Astrocyte (in vitro differentiated cells and primary cell): Measurements from ENCODE around the gene FAM151A. TPM values are rescaled to one million over a fixed set of nuclear protein-coding genes. Genes with fewer than 3 reads are reported as not detected.

ENCODE experiments used
- DNase-seq: peaks from one replicate; pipeline ENCODE4 v3.0.0-alpha.2; 2010; ENCODE audit warnings: low read depth
- FAIRE-seq: peaks from 2 replicates; lab custom pipeline; 2011; peaks lifted over from hg19 to GRCh38; lab: Jason Lieb, UNC
- H2AFZ ChIP-seq: 2 replicates; pipeline ENCODE4 v1.6.0; 2012; ENCODE audit warnings: low read depth, low read length, inconsistent platforms
- H3K27ac ChIP-seq: 2 replicates; pipeline ENCODE4 v1.5.1; 2011; ENCODE audit warnings: low read depth, low read length, inconsistent platforms
- H3K27me3 ChIP-seq: 2 replicates; pipeline ENCODE4 v1.6.0; 2011; ENCODE audit warnings: low read length, inconsistent platforms; ENCODE audit not compliant: insufficient read depth
- H3K36me3 ChIP-seq: 2 replicates; pipeline ENCODE4 v1.5.1; 2011; ENCODE audit warnings: low read length, inconsistent platforms; ENCODE audit not compliant: insufficient read depth
- H3K4me1 ChIP-seq: 2 replicates; pipeline ENCODE4 v1.5.1; 2011; ENCODE audit warnings: low read length, inconsistent platforms; ENCODE audit not compliant: insufficient read depth
- H3K4me2 ChIP-seq: 2 replicates; pipeline ENCODE4 v1.6.0; 2012; ENCODE audit warnings: low read length, inconsistent platforms
- H3K4me3 ChIP-seq: 2 replicates; pipeline ENCODE4 v1.5.1; 2011; ENCODE audit warnings: low read depth, mild to moderate bottlenecking, low read length, inconsistent platforms; ENCODE audit not compliant: insufficient read depth
- H3K79me2 ChIP-seq: 2 replicates; pipeline ENCODE4 v1.6.0; 2012; ENCODE audit warnings: mild to moderate bottlenecking, low read length, inconsistent platforms; ENCODE audit not compliant: insufficient read depth
- H3K9ac ChIP-seq: 2 replicates; pipeline ENCODE4 v1.6.0; 2012; ENCODE audit warnings: mild to moderate bottlenecking, low read length, inconsistent platforms
- H3K9me3 ChIP-seq: 2 replicates; pipeline ENCODE4 v1.5.1; 2012; ENCODE audit warnings: low read depth, mild to moderate bottlenecking, low read length, inconsistent platforms; ENCODE audit not compliant: insufficient read depth
- H4K20me1 ChIP-seq: 2 replicates; pipeline ENCODE4 v1.6.0; 2012; ENCODE audit warnings: low read length, inconsistent platforms; ENCODE audit not compliant: insufficient read depth
- H3K27ac Mint-ChIP-seq: one replicate; pipeline ENCODE4 v1.8.0; 2021; ENCODE audit warnings: mild to moderate bottlenecking, mixed read lengths; ENCODE audit not compliant: unreplicated experiment
- H3K27me3 Mint-ChIP-seq: one replicate; pipeline ENCODE4 v1.8.0; 2021; ENCODE audit warnings: low read depth, mixed read lengths; ENCODE audit not compliant: unreplicated experiment
- H3K36me3 Mint-ChIP-seq: one replicate; pipeline ENCODE4 v1.8.0; 2021; ENCODE audit warnings: low read depth, mixed read lengths; ENCODE audit not compliant: unreplicated experiment
- H3K4me1 Mint-ChIP-seq: one replicate; pipeline ENCODE4 v1.8.0; 2021; ENCODE audit warnings: low read depth, mixed read lengths; ENCODE audit not compliant: unreplicated experiment
- H3K4me3 Mint-ChIP-seq: one replicate; pipeline ENCODE4 v1.8.0; 2021; ENCODE audit warnings: mild to moderate bottlenecking, moderate library complexity, mixed read lengths; ENCODE audit not compliant: unreplicated experiment
- H3K9me3 Mint-ChIP-seq: one replicate; pipeline ENCODE4 v1.8.0; 2021; ENCODE audit warnings: mild to moderate bottlenecking, mixed read lengths; ENCODE audit not compliant: unreplicated experiment
- EZH2 ChIP-seq: IDR thresholded peaks from 2 replicates; pipeline ENCODE4 v1.6.1; 2012; ENCODE audit warnings: mild to moderate bottlenecking, low read length, inconsistent platforms; ENCODE audit not compliant: insufficient read depth
- total RNA-seq: library from RNA; stranded (reverse); gene quantifications from 2 replicates; pipeline ENCODE4 v1.2.1, GENCODE V29; 2021
- TF ChIP-seq, protein P1 (sequence below): IDR thresholded peaks from 2 replicates; pipeline ENCODE4 v1.5.1; 2011; ENCODE audit warnings: low read depth, mild to moderate bottlenecking, inconsistent platforms, low read length, moderate library complexity; ENCODE audit not compliant: insufficient read depth

FAM151A gene
- total RNA-seq, 1 donor from 2014 or later, result not detected

DNA sequence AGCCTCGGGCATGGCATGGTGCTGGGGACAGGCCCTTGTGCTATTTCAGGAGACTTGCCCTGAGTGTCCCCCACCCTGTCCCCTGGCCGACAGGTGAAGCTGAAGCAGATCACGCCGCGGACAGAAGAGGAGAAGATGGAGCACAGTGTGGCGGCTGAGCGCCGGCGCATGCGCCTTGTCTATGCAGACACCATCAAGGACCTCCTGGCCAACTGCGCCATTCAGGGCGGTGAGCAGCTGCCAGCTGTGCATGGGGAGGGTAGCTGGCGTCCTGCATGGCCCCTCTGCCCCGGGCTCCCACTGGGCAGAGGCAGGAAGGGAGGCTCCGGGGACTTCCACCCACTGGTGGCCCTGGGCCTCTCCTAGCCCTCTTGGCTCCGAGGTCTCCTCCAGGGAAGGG lies 28.9 kb downstream of the FAM151A start:
- H2AFZ ChIP-seq, result no peak overlapping the region
- Mint-ChIP-seq H3K4me3 (no peak overlapping the region), H3K36me3 (no peaks in the 10 kb centered on the region), H3K27ac (no peak overlapping the region), H3K4me1 (peaks cover 4% of the 10 kb centered on the region), H3K27me3 (peaks cover 10% of the 10 kb centered on the region), H3K9me3 (no peaks in the 10 kb centered on the region)
- FAIRE-seq (no peak), DNase-seq (no peak)
- no peaks in the 10 kb centered on the region for H4K20me1 ChIP-seq
- H3K4me3 ChIP-seq, result no peak overlapping the region
- no peaks in the 10 kb centered on the region for H3K79me2 ChIP-seq
- no peaks in the 10 kb centered on the region for H3K36me3 ChIP-seq
- H3K4me1 ChIP-seq, result no peaks in the 10 kb centered on the region
- H3K9ac ChIP-seq, result no peak overlapping the region
- no peak overlapping the region for H3K27ac ChIP-seq
- TF ChIP-seq, protein P1, sequence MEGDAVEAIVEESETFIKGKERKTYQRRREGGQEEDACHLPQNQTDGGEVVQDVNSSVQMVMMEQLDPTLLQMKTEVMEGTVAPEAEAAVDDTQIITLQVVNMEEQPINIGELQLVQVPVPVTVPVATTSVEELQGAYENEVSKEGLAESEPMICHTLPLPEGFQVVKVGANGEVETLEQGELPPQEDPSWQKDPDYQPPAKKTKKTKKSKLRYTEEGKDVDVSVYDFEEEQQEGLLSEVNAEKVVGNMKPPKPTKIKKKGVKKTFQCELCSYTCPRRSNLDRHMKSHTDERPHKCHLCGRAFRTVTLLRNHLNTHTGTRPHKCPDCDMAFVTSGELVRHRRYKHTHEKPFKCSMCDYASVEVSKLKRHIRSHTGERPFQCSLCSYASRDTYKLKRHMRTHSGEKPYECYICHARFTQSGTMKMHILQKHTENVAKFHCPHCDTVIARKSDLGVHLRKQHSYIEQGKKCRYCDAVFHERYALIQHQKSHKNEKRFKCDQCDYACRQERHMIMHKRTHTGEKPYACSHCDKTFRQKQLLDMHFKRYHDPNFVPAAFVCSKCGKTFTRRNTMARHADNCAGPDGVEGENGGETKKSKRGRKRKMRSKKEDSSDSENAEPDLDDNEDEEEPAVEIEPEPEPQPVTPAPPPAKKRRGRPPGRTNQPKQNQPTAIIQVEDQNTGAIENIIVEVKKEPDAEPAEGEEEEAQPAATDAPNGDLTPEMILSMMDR, result no peak
- TF ChIP-seq EZH2, result no peak
- no peaks in the 10 kb centered on the region for H3K27me3 ChIP-seq
- H3K4me2 ChIP-seq, result no peak overlapping the region
- H3K9me3 ChIP-seq, result no peaks in the 10 kb centered on the region

DNA sequence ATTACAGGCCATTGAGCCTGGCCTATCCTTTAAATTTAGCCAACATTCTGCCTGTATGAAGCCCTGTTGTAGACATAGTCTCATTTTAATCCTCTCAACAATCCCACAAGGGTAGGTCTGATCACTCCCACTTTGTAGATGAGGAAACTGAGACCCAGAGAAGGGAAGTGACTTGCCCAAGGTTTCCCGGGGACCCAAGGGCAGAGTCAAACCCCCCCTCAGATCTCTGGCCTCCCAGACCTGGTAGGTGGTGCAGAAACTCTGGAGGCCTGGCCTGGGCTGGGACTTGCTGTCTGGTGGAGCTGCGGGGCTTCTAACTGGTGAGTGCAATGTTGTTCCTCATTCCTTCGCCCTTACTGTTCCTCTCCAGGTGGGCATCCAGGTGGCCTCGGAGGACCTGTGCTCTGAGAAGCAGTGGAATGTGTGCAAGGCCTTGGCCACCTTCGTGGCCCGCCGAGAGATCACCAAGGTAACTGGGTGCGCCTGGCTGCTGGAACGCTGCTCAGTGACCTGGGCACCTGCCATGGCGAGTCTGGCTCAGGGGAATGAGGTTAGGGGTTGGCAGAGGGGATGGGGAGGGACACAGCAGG lies 29.7 kb downstream of the FAM151A start:
- TF ChIP-seq EZH2, result no peak
- TF ChIP-seq, protein P1, result no peak

DNA sequence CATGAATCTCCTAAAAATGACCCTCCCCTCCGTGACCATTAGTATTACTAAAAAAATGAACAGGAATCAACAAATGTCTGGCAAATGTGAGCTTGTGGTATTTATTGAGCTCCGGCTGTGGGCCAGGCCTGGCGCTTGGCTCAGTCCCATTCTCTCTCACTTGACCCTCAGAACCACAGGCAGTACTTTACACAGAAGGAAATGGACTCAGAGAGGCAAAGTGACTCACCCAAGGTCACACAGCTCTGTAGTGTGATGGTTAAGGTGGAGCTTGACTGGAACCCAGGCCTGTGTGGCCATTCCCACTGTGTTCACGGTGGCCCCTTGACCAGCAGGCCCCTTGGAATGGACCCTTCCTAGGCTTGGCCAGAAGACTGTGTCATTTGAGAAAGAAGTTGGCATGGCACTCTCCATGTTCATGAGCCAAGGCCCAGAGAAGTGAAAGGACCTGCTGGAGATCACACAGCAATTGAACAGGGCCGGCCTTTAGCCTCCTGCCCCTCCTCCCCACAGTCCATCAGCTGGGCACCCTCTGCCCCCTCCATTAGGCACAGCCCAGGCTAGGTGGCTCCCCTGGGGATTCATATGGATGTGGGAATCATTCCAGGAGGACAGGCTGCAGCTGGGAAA lies 32.1 kb downstream of the FAM151A start:
- Histone ChIP-seq H3K36me3 (no peaks in the 10 kb centered on the region), H3K79me2 (no peaks in the 10 kb centered on the region), H3K4me3 (no peak overlapping the region), H3K4me2 (no peak overlapping the region), H3K4me1 (no peaks in the 10 kb centered on the region), H2AFZ (no peak overlapping the region), H3K9me3 (no peaks in the 10 kb centered on the region), H3K27ac (no peak overlapping the region), H3K9ac (no peak overlapping the region), H3K27me3 (no peaks in the 10 kb centered on the region), H4K20me1 (no peaks in the 10 kb centered on the region)
- TF ChIP-seq EZH2, result no peak
- TF ChIP-seq, protein P1, result no peak
- Mint-ChIP-seq H3K36me3 (peaks cover 2% of the 10 kb centered on the region), H3K27me3 (peaks cover 9% of the 10 kb centered on the region), H3K4me1 (peaks cover 4% of the 10 kb centered on the region), H3K27ac (no peak overlapping the region), H3K9me3 (no peaks in the 10 kb centered on the region), H3K4me3 (no peak overlapping the region)
- peak; percentile 72 for DNase-seq
- no peak for FAIRE-seq

More for the DNA sequence above, 29.7 kb downstream of the FAM151A start:
- Histone ChIP-seq H3K4me3 (no peak overlapping the region), H3K27me3 (no peaks in the 10 kb centered on the region), H3K4me2 (no peak overlapping the region), H3K9me3 (no peaks in the 10 kb centered on the region), H3K4me1 (no peaks in the 10 kb centered on the region), H3K27ac (no peak overlapping the region), H3K9ac (no peak overlapping the region), H3K79me2 (no peaks in the 10 kb centered on the region), H2AFZ (no peak overlapping the region), H4K20me1 (no peaks in the 10 kb centered on the region), H3K36me3 (no peaks in the 10 kb centered on the region)
- Mint-ChIP-seq H3K4me3 (no peak overlapping the region), H3K4me1 (peaks cover 4% of the 10 kb centered on the region), H3K27me3 (peaks cover 10% of the 10 kb centered on the region), H3K36me3 (no peaks in the 10 kb centered on the region), H3K9me3 (no peaks in the 10 kb centered on the region), H3K27ac (no peak overlapping the region)
- DNase-seq, result no peak
- FAIRE-seq, result no peak
